Smooth muscle cell (in vitro differentiated cells): ENCODE results near the gene AJAP1. TPM values are rescaled to one million over a fixed set of nuclear protein-coding genes. Genes with fewer than 3 reads are reported as not detected.

ENCODE experiments used
- DNase-seq: peaks from one replicate; lab custom pipeline; 2025; ENCODE audit not compliant: unreplicated experiment; lab: John Stamatoyannopoulos, UW
- H2AFZ ChIP-seq: fragments of 200-600 bp; sonication (generic); 2 replicates; pipeline ENCODE4 v1.6.0; 2016; ENCODE audit warnings: antibody characterized with exemption, low read depth, mild to moderate bottlenecking
- H3F3A ChIP-seq: fragments of 200-600 bp; sonication (generic); 2 replicates; pipeline ENCODE4 v1.6.0; 2017; ENCODE audit warnings: antibody characterized with exemption, low read depth
- H3K27ac ChIP-seq: fragments of 200-600 bp; sonication (generic); 2 replicates; pipeline ENCODE4 v1.5.1; 2016; ENCODE audit warnings: low read depth, mild to moderate bottlenecking
- H3K27me3 ChIP-seq: fragments of 200-600 bp; sonication (generic); 2 replicates; pipeline ENCODE4 v1.6.1; 2016; ENCODE audit warnings: low read depth, mild to moderate bottlenecking
- H3K36me3 ChIP-seq: fragments of 200-600 bp; sonication (generic); 2 replicates; pipeline ENCODE4 v1.5.1; 2016; ENCODE audit warnings: low read depth
- H3K4me1 ChIP-seq: fragments of 200-600 bp; sonication (generic); 2 replicates; pipeline ENCODE4 v1.5.1; 2016; ENCODE audit warnings: low read depth
- H3K4me2 ChIP-seq: fragments of 200-600 bp; sonication (generic); 2 replicates; pipeline ENCODE4 v1.6.0; 2016; ENCODE audit warnings: mild to moderate bottlenecking
- H3K4me3 ChIP-seq: fragments of 200-600 bp; sonication (generic); 2 replicates; pipeline ENCODE4 v1.5.1; 2016; ENCODE audit warnings: mild to moderate bottlenecking
- H3K79me2 ChIP-seq: fragments of 200-600 bp; sonication (generic); 2 replicates; pipeline ENCODE4 v1.6.0; 2016; ENCODE audit warnings: low read depth, mild to moderate bottlenecking
- H3K9ac ChIP-seq: fragments of 200-600 bp; sonication (generic); 2 replicates; pipeline ENCODE4 v1.6.0; 2016; ENCODE audit warnings: low read depth
- H3K9me3 ChIP-seq: fragments of 200-600 bp; sonication (generic); replicated peaks from 2 replicates; pipeline ENCODE4 v1.5.1; 2016; ENCODE audit warnings: low read depth
- H4K20me1 ChIP-seq: fragments of 200-600 bp; sonication (generic); 2 replicates; pipeline ENCODE4 v1.6.0; 2016; ENCODE audit warnings: low read depth
- WGBS: methylation state at CpG from one replicate; pipeline ENCODE4 v1.1.7; 2016; ENCODE audit warnings: low lambda C conversion rate; 5-methylcytosine and 5-hydroxymethylcytosine counted together
- polyA plus RNA-seq: library from polyadenylated mRNA; unstranded; fragments of >200 nt; fragmentation: Nextera tagmentation; extraction: Ambion mirVana; gene quantifications from 2 replicates; pipeline ENCODE4 v1.2.1, GENCODE V29; 2016
- total RNA-seq: library from RNA; depleted of rRNA; stranded (reverse); fragments of >200 nt; gene quantifications from 2 replicates; pipeline ENCODE4 v1.2.3, GENCODE V29; 2014
- TF ChIP-seq, protein P1 (sequence below): fragments of 200-600 bp; sonication (generic); IDR thresholded peaks from 2 replicates; pipeline ENCODE4 v1.5.1; 2017; ENCODE audit warnings: borderline replicate concordance, mild to moderate bottlenecking, antibody characterized with exemption; ENCODE audit not compliant: insufficient read depth, poor library complexity, severe bottlenecking

AJAP1 gene
- total and polyA plus RNA-seq, 2 experiments from 2014 or later = 0.10 to 0.58 TPM

DNA sequence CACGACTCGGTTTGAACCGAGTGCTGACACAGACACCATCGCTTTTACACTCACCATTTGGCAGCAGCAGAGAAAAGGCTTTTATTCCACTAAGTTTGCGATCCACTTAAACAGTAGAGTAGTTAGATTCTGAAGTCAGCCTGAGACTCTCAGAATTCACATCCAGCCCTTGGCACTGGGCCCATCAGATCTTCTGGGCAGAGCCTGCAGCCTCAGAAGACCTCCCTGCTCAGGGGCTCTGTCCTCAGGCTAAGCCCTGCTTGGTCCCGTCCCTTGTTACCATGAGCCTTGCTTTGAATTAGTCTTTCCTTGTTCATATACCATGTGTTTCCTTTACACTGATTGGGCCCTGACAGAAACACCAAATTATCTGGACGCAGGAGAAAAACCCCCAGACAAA lies 41.4 kb upstream of the AJAP1 start:
- DNase-seq = no peak

DNA sequence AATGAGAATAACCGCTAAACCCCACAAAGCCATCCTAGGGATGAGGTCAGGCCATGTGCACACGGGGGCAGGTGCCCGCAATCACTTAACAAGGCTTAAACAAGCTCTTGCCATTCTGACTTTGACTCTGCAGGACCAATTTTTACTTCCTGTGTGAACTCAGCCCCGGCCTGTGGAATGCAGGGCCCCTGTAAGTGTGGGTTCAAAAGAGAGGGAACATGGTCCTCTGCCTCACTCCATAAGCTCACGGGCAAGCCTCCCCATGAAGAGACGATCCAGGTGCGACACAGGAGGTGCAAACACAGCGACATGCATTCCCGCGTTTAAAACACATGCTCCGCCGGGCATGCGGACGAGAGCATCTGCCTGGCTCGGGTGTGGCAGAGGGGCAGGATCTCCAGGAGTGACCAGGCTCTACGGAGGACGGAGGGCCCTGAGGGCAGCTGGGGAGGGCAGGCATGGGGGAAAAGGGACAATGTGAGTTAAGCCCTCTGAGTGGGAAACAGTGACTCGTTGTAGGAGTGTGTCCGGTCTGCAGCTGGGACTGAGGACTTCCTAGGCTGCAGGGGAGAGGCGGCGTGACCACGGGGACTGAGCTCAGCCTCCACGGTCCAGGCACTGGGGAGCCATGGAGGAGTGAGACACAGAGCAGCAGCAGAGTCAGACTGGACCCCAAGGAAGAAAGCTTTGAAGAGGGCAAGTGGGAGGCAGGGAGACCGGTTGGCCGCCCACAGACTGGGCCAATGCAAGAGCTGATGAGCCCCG lies 40.6 kb upstream of the AJAP1 start:
- no peaks in the 10 kb centered on the region for H3K9me3 ChIP-seq
- H4K20me1 ChIP-seq = no peaks in the 10 kb centered on the region
- no peaks in the 10 kb centered on the region for H3K79me2 ChIP-seq
- H3K36me3 ChIP-seq = no peaks in the 10 kb centered on the region
- WGBS = 81% methylated on average over 26 of the region's 26 CpGs
- DNase-seq = no peak
- no peaks in the 10 kb centered on the region for H3F3A ChIP-seq
- H3K27me3 ChIP-seq = no peaks in the 10 kb centered on the region
- H3K27ac ChIP-seq = no peak overlapping the region
- no peaks in the 10 kb centered on the region for H3K4me1 ChIP-seq
- H2AFZ ChIP-seq = no peak overlapping the region
- H3K9ac ChIP-seq = no peak overlapping the region
- no peak overlapping the region for H3K4me2 ChIP-seq
- H3K4me3 ChIP-seq = no peak overlapping the region
- TF ChIP-seq, protein P1, sequence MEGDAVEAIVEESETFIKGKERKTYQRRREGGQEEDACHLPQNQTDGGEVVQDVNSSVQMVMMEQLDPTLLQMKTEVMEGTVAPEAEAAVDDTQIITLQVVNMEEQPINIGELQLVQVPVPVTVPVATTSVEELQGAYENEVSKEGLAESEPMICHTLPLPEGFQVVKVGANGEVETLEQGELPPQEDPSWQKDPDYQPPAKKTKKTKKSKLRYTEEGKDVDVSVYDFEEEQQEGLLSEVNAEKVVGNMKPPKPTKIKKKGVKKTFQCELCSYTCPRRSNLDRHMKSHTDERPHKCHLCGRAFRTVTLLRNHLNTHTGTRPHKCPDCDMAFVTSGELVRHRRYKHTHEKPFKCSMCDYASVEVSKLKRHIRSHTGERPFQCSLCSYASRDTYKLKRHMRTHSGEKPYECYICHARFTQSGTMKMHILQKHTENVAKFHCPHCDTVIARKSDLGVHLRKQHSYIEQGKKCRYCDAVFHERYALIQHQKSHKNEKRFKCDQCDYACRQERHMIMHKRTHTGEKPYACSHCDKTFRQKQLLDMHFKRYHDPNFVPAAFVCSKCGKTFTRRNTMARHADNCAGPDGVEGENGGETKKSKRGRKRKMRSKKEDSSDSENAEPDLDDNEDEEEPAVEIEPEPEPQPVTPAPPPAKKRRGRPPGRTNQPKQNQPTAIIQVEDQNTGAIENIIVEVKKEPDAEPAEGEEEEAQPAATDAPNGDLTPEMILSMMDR = no peak

More for the DNA sequence above, 41.4 kb upstream of the AJAP1 start:
- Histone ChIP-seq H3K36me3 (no peaks in the 10 kb centered on the region), H3K4me1 (no peaks in the 10 kb centered on the region), H3K9me3 (no peaks in the 10 kb centered on the region), H3K4me2 (no peak overlapping the region), H3F3A (no peaks in the 10 kb centered on the region), H4K20me1 (no peaks in the 10 kb centered on the region), H3K27ac (no peak overlapping the region), H3K9ac (no peak overlapping the region), H3K27me3 (no peaks in the 10 kb centered on the region), H3K79me2 (no peaks in the 10 kb centered on the region), H3K4me3 (no peak overlapping the region), H2AFZ (no peak overlapping the region)
- 80% methylated on average over 7 of the region's 7 CpGs for WGBS
- TF ChIP-seq, protein P1 = no peak

DNA sequence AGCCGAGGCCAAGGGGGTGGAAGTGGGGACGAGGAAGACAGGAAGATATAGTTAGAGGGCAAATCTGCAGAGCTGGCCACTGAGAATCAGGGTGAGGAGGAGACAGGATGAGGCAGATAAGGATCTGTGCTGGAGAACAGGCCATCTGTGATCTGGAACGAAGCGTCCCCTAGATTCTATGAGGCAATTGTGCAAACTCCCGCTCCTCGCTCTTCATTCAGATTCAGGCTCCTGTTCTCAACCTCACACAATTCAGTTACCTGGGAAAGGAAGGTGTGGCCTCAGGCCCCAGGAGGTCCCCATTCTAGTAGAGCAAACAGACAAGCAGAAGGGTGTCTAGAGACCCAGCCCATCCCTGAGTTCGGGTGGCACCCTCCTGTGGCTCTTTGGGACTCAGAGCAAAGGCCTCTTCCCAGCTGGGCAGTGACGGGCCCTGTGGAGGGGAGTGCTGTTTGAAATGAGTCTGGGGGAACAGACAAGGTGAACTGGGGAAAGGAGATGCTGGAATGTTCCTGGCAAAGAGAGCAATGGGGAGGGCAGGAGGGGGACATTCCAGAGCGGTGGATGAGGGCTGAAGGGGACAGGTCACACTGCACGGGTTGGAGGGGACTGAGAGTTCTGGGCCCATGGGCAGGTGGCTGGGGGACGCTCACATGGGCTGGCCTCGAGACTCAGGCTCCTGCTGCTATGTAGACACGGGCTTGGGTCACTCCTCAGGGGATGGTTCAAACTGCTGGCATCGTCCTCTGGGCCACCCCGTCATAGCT lies 39.9 kb upstream of the AJAP1 start:
- no peaks in the 10 kb centered on the region for H3K79me2 ChIP-seq
- no peaks in the 10 kb centered on the region for H3K9me3 ChIP-seq

More for the DNA sequence above, 39.9 kb upstream of the AJAP1 start:
- TF ChIP-seq, protein P1 = no peak
- Histone ChIP-seq H3K4me1 (no peaks in the 10 kb centered on the region), H3K4me3 (no peak overlapping the region), H3K27me3 (no peaks in the 10 kb centered on the region), H3K27ac (no peak overlapping the region), H3K36me3 (no peaks in the 10 kb centered on the region), H3K4me2 (no peak overlapping the region), H4K20me1 (no peaks in the 10 kb centered on the region), H2AFZ (no peak overlapping the region), H3K9ac (no peak overlapping the region), H3F3A (no peaks in the 10 kb centered on the region)
- 71% methylated on average over 15 of the region's 15 CpGs for WGBS
- DNase-seq = no peak
